Measurements from ENCODE around the gene CCER1. TPM values are rescaled to one million over a fixed set of nuclear protein-coding genes. Genes with fewer than 3 reads are reported as not detected.

Gene CCER1
- total and polyA plus RNA-seq, 2 experiments from 2014 or later: not detected

GRCh38 chr12:90953956-90954421 is 987 bp downstream of the CCER1 start:
- no peak for TF ChIP-seq EZH2phosphoT487 (IDR thresholded peaks at IDR 0.05; ENCODE audit: unreplicated experiment)
- no peak for TF ChIP-seq STAT1 (IDR thresholded peaks at IDR 0.05; ENCODE audit: unreplicated experiment)
- no peak for TF ChIP-seq ZNF331 (CRISPR knock-in tag; IDR thresholded peaks at IDR 0.05; ENCODE audit: low read depth)
- no peak for TF ChIP-seq POLR2AphosphoS5 (IDR thresholded peaks at IDR 0.05; ENCODE audit: low read depth)
- 0 out of 2 replicates have a peak, but pooled peaks have one; percentile 55 for TF ChIP-seq ZNF462 (CRISPR knock-in tag; IDR thresholded peaks at IDR 0.05)
- no peak for TF ChIP-seq ZNF114 (CRISPR knock-in tag; IDR thresholded peaks at IDR 0.05)
- TF ChIP-seq NANOG (IDR thresholded peaks at IDR 0.05; ENCODE audit: borderline replicate concordance): no peak
- TF ChIP-seq EZH2 (IDR thresholded peaks at IDR 0.05; ENCODE audit: low read depth, unreplicated experiment): no peak
- TF ChIP-seq JUNB (IDR thresholded peaks at IDR 0.05; ENCODE audit: unreplicated experiment): no peak
- 0 out of 2 replicates have a peak, but pooled peaks have one; percentile 14 for TF ChIP-seq CREB1 (CRISPR knock-in tag; IDR thresholded peaks at IDR 0.05; ENCODE audit: low read depth)
- TF ChIP-seq ETS1 (IDR thresholded peaks at IDR 0.05): no peak
- TF ChIP-seq REST (IDR thresholded peaks at IDR 0.05; ENCODE audit: unreplicated experiment): no peak
- peak; percentile 93 to 99 for TF ChIP-seq CTCF (conservative IDR thresholded peaks at IDR 0.05; ENCODE audit: low read depth in 2 of 2)
- Histone ChIP-seq H3K79me2 (replicated peaks; ENCODE audit: insufficient read depth) (no peaks in the 10 kb centered on the region), H3F3A (replicated peaks; ENCODE audit: low read depth) (no peaks in the 10 kb centered on the region), H3K4me2 (no peak overlapping the region), H3K9me2 (ENCODE audit: insufficient read depth) (no peaks in the 10 kb centered on the region), H3K4me1 (ENCODE audit: insufficient read depth) (no peaks in the 10 kb centered on the region), H3K27ac (ENCODE audit: low read depth) (no peak overlapping the region), H4K20me1 (replicated peaks; ENCODE audit: insufficient read depth) (no peaks in the 10 kb centered on the region), H2AFZ (peak overlapping the region; percentile 93), H3K4me3 (no peak overlapping the region), H3K36me3 (ENCODE audit: insufficient read depth) (no peaks in the 10 kb centered on the region), H3K27me3 (ENCODE audit: insufficient read depth) (no peaks in the 10 kb centered on the region)
- peak; percentile 91 for DNase-seq (ENCODE audit: low spot score)
- Mint-ChIP-seq H3K4me1 (no peaks in the 10 kb centered on the region), H3K4me3 (no peak overlapping the region), H3K9me3 (no peaks in the 10 kb centered on the region), H3K36me3 (ENCODE audit: low read depth) (no peaks in the 10 kb centered on the region; the same call in 2 of the 3 replicates), H3K27me3 (ENCODE audit: insufficient read depth, low read depth, poor library complexity) (peaks cover 4% of the 10 kb centered on the region), H3K27ac (no peak overlapping the region)
- peak; percentile 98 for ATAC-seq
